Dedifferentiated amniotic fluid mesenchymal stem cell (primary cell): Measurements from ENCODE around the gene PSMA6.
"Not testable (repeated sequence)": the region's sequence is repeated elsewhere in the genome, so short reads cannot be mapped to it uniquely, and the experiment has no call there.

ENCODE experiments used
- DNase-seq: peaks from one replicate; pipeline ENCODE4 v3.0.0-alpha.2; 2016; ENCODE audit errors: extremely low spot score

PSMA6 gene

GRCh38 chr14:35292051-35292769 is at the start of gene PSMA6:
Gene PSMA6 (plus strand): TSS chr14:35292382. CDS start chr14:35292477, 95 bp downstream.
- DNase-seq: peak; percentile 99

- DNase-seq: no peak
These were observed 49.4 kb upstream of the PSMA6 start for GRCh38 chr14:35242599-35243311.

GRCh38 chr14:35243956-35244355 is 48.2 kb upstream of the PSMA6 start:
- no peak for DNase-seq

- no peak for DNase-seq
These were observed 47.6 kb upstream of the PSMA6 start for GRCh38 chr14:35244542-35244941.

- no peak for DNase-seq
These were observed 47.1 kb upstream of the PSMA6 start for GRCh38 chr14:35245051-35245450.

- DNase-seq: no peak
These were observed 44.3 kb upstream of the PSMA6 start for GRCh38 chr14:35247777-35248475.

- DNase-seq: no peak
These were observed 43.8 kb upstream of the PSMA6 start for GRCh38 chr14:35248476-35248788.

GRCh38 chr14:35250319-35250718 is 41.9 kb upstream of the PSMA6 start:
- DNase-seq: no peak

- DNase-seq: no peak
These were observed 39.7 kb upstream of the PSMA6 start for GRCh38 chr14:35252451-35252868.

GRCh38 chr14:35253056-35253455 is 39.1 kb upstream of the PSMA6 start:
- not testable (repeated sequence) for DNase-seq

- not testable (repeated sequence) for DNase-seq
These were observed 38.1 kb upstream of the PSMA6 start for GRCh38 chr14:35254034-35254622.

- no peak for DNase-seq
These were observed 37.4 kb upstream of the PSMA6 start for GRCh38 chr14:35254736-35255135.

GRCh38 chr14:35255711-35256110 is 36.5 kb upstream of the PSMA6 start:
- no peak for DNase-seq

- DNase-seq: no peak
These were observed 34.4 kb upstream of the PSMA6 start for GRCh38 chr14:35257809-35258208.

- no peak for DNase-seq
These were observed 33.8 kb upstream of the PSMA6 start for GRCh38 chr14:35258420-35258819.

GRCh38 chr14:35261774-35262173 is 30.4 kb upstream of the PSMA6 start:
- DNase-seq: no peak

GRCh38 chr14:35262436-35262835 is 29.7 kb upstream of the PSMA6 start:
- no peak for DNase-seq

GRCh38 chr14:35268946-35269345 is 23.2 kb upstream of the PSMA6 start:
- DNase-seq: no peak

GRCh38 chr14:35274805-35275204 is 17.4 kb upstream of the PSMA6 start:
- DNase-seq: no peak

GRCh38 chr14:35277179-35277578 is 15.0 kb upstream of the PSMA6 start:
- no peak for DNase-seq

- DNase-seq: no peak
These were observed 12.8 kb upstream of the PSMA6 start for GRCh38 chr14:35279369-35279768.

- DNase-seq: no peak
These were observed 10.8 kb upstream of the PSMA6 start for GRCh38 chr14:35281341-35281740.
